CD4-positive, alpha-beta T cell (primary cell): Measurements from ENCODE around the gene SND1. TPM values are rescaled to one million over a fixed set of nuclear protein-coding genes. Genes with fewer than 3 reads are reported as not detected.

Source experiments
- ATAC-seq: fragments of 200-7000 bp; cut with Tn5 transposase; one replicate; pipeline ENCODE4 v1.10.0; 2022; ENCODE audit warnings: mild to moderate bottlenecking; ENCODE audit not compliant: poor library complexity
- CTCF ChIA-PET: fragments of 350-600 bp; sonication (Branson Sonifier 250); formaldehyde crosslinking; loops from one replicate; lab custom pipeline; 2021; ENCODE audit warnings: antibody characterized with exemption, inconsistent platforms; lab: Charles Lee
- POLR2A ChIA-PET: fragments of 350-600 bp; sonication (Branson Sonifier 250); formaldehyde crosslinking; loops from one replicate; lab custom pipeline; 2021; ENCODE audit warnings: antibody characterized with exemption, inconsistent platforms; lab: Charles Lee
- DNase-seq, 14 experiments: peaks; one replicate each; pipeline ENCODE4 v3.0.0-alpha.2; 2013 to 2020; ENCODE audit warnings: mixed read lengths in 2 of 14
- H3K27ac ChIP-seq, 2 donors: one replicate each; pipeline versions ENCODE4 v1.5.1 to v1.7.0; 2013; ENCODE audit warnings: low read length in 2 of 2, low read depth in 1 of 2, mild to moderate bottlenecking in 1 of 2
- H3K27me3 ChIP-seq, 2 experiments: 1 replicate in 1 of 2; 2 replicates in 1 of 2; pipeline versions ENCODE4 v1.6.1 to v1.7.0; 2013; ENCODE audit warnings: low read length in 2 of 2, control low read depth in 1 of 2, mild to moderate bottlenecking in 1 of 2, moderate library complexity in 1 of 2; ENCODE audit not compliant: insufficient read depth in 2 of 2, control insufficient read depth in 1 of 2
- H3K36me3 ChIP-seq: one replicate; pipeline ENCODE4 v1.6.1; 2013; ENCODE audit warnings: low read length, control low read depth; ENCODE audit not compliant: insufficient read depth
- H3K4me1 ChIP-seq: one replicate; pipeline ENCODE4 v1.6.1; 2013; ENCODE audit warnings: low read length, control low read depth; ENCODE audit not compliant: insufficient read depth
- H3K4me3 ChIP-seq: one replicate; pipeline ENCODE4 v1.5.1; 2013; ENCODE audit warnings: mild to moderate bottlenecking, low read length, moderate library complexity
- H3K9me3 ChIP-seq, 2 experiments: 1 replicate in 1 of 2; 2 replicates in 1 of 2; pipeline versions ENCODE4 v1.6.1 to v1.7.0; 2013; ENCODE audit warnings: low read length in 2 of 2, mild to moderate bottlenecking in 2 of 2, control low read depth in 1 of 2, moderate library complexity in 1 of 2; ENCODE audit not compliant: control insufficient read depth in 1 of 2, insufficient read depth in 1 of 2
- H3K27ac Mint-ChIP-seq: one replicate; pipeline ENCODE4 v1.8.0; 2020; ENCODE audit warnings: mixed read lengths
- H3K27me3 Mint-ChIP-seq: one replicate; pipeline ENCODE4 v1.8.0; 2021; ENCODE audit warnings: mixed read lengths
- H3K36me3 Mint-ChIP-seq: one replicate; pipeline ENCODE4 v1.8.0; 2021; ENCODE audit warnings: low read depth, mixed read lengths
- H3K4me1 Mint-ChIP-seq: one replicate; pipeline ENCODE4 v1.8.0; 2021; ENCODE audit warnings: low read depth, mixed read lengths
- H3K4me3 Mint-ChIP-seq: one replicate; pipeline ENCODE4 v1.8.0; 2020; ENCODE audit warnings: mild to moderate bottlenecking, mixed read lengths
- H3K9me3 Mint-ChIP-seq: one replicate; pipeline ENCODE4 v1.8.0; 2020; ENCODE audit warnings: mixed read lengths
- CTCF ChIP-seq: fragments of 200-600 bp; IDR thresholded peaks from one replicate; pipeline ENCODE4 v1.8.0; 2022; ENCODE audit warnings: antibody characterized with exemption, mild to moderate bottlenecking
- intact Hi-C, 2 experiments: fragments of 100-400 bp; cut with DNase I in 1 of 2; cut with micrococcal nuclease in 1 of 2; formaldehyde crosslinking; loops; one replicate each; pipeline versions ENCODE4 v1.15.1 to v1.9.0; 2023 to 2025; cut with DNase I, micrococcal nuclease
- total RNA-seq, 174 experiments: library from RNA in 2 of 174; stranded (reverse) in 2 of 174; gene quantifications; one replicate each; pipeline ENCODE4 v1.2.3 and lab custom pipeline; 2021 to 2026

SND1 gene
- total RNA-seq, 2 experiments from 2014 or later, result 104 to 113 TPM

- CTCF ChIA-PET, result interaction anchor here (1.2 kb wide), 1 partner anchor 9 kb away, joined by 4 read pairs; no protein-coding TSS in a partner anchor
- no peak overlapping the region for H3K27ac Mint-ChIP-seq
- H3K36me3 Mint-ChIP-seq, result peaks cover 21% of the 10 kb centered on the region
- DNase-seq (no peak), ATAC-seq (no peak)
- no peaks in the 10 kb centered on the region for H3K4me1 ChIP-seq
- intact Hi-C loops, result no loop called here
- H3K4me1 Mint-ChIP-seq, result peaks cover 11% of the 10 kb centered on the region
- no peaks in the 10 kb centered on the region for H3K9me3 ChIP-seq
- no peak overlapping the region for H3K4me3 Mint-ChIP-seq
- H3K36me3 ChIP-seq, result no peaks in the 10 kb centered on the region
- H3K27me3 Mint-ChIP-seq, result no peaks in the 10 kb centered on the region
- POLR2A ChIA-PET, result no interaction called here
- H3K27ac ChIP-seq, result no peak overlapping the region
- no peak overlapping the region for H3K4me3 ChIP-seq
- H3K27me3 ChIP-seq, result no peaks in the 10 kb centered on the region
- TF ChIP-seq CTCF, result no peak
- no peaks in the 10 kb centered on the region for H3K9me3 Mint-ChIP-seq
Measured at GRCh38 chr7:127950233-127950935, 298.4 kb downstream of the SND1 start.

GRCh38 chr7:127953423-127954356 is 301.7 kb downstream of the SND1 start:
- Mint-ChIP-seq H3K36me3 (peaks cover 14% of the 10 kb centered on the region), H3K27ac (no peak overlapping the region), H3K4me3 (no peak overlapping the region), H3K9me3 (no peaks in the 10 kb centered on the region), H3K4me1 (no peaks in the 10 kb centered on the region), H3K27me3 (no peaks in the 10 kb centered on the region)
- Histone ChIP-seq H3K9me3 (no peaks in the 10 kb centered on the region), H3K27ac (no peak overlapping the region), H3K4me1 (no peaks in the 10 kb centered on the region), H3K27me3 (no peaks in the 10 kb centered on the region), H3K36me3 (peaks cover 4% of the 10 kb centered on the region), H3K4me3 (no peak overlapping the region)
- no peak for DNase-seq
- no peak for ATAC-seq
- intact Hi-C loops, result no loop called here
- POLR2A ChIA-PET, result no interaction called here
- TF ChIP-seq CTCF, result no peak
- CTCF ChIA-PET, result no interaction called here

GRCh38 chr7:127954357-127954748 is 302.4 kb downstream of the SND1 start:
- Mint-ChIP-seq H3K27ac (no peak overlapping the region), H3K4me3 (no peak overlapping the region), H3K4me1 (no peaks in the 10 kb centered on the region), H3K9me3 (no peaks in the 10 kb centered on the region), H3K36me3 (peaks cover 21% of the 10 kb centered on the region), H3K27me3 (no peaks in the 10 kb centered on the region)
- ChIA-PET POLR2A (no interaction called here), CTCF (no interaction called here)
- H3K9me3 ChIP-seq, result no peaks in the 10 kb centered on the region
- peaks cover 4% of the 10 kb centered on the region for H3K36me3 ChIP-seq
- ATAC-seq (no peak), DNase-seq (no peak)
- H3K27ac ChIP-seq, result no peak overlapping the region
- intact Hi-C loops, result no loop called here
- no peaks in the 10 kb centered on the region for H3K4me1 ChIP-seq
- no peak overlapping the region for H3K4me3 ChIP-seq
- H3K27me3 ChIP-seq, result no peaks in the 10 kb centered on the region
- no peak for TF ChIP-seq CTCF
